HG03103 (cell line): Measurements from ENCODE around the gene TXNDC2.
"Not testable (repeated sequence)": the region's sequence is repeated elsewhere in the genome, so short reads cannot be mapped to it uniquely, and the experiment has no call there.

Experiments used
- ATAC-seq: cut with Tn5 transposase; IDR thresholded peaks from one replicate; pipeline ENCODE4 v1.9.1; 2021; ENCODE audit warnings: low read depth; ENCODE audit not compliant: unreplicated experiment

The TXNDC2 gene

DNA sequence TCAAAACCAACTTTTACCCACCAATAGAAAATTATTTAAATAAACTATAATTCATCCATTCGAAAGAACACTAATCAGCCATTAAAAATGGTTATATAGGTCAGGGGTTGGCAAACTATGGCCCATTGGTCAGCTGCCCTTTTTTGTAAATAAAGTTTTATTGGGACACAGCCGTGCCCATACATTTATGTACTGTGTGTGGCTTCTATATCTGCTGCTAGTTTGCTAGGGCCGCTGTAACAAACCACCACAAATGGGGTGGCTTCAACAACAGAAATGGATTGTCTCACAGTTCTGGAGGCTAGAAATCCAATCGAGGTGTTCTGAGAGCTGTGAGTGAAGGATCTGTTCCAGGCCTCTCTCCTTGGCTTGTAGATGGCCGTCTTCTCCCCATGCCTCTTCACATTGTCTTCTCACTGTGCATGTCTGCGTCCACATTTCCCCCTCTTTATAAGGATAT, 7.0 kb upstream of the TXNDC2 start:
- no peak for ATAC-seq

DNA sequence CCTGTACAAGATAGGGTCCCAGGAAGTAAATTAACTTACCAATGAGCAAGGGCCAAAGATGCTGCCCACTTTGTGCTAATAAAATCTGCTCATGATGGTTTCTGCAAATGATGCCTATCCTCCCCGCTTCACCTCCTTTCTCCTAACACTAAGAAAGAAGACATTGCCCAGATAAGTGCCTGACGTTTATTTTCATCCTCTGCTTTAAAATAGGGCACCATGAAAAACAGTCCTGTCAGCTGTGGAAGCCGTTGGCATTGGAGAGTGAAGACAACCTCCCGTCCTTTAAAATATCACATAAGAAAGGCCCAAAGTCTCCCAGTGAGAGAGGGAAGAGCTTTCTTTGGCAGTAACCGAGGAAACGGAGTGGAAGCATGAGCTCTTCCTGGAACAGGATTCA, 1.7 kb upstream of the TXNDC2 start:
- ATAC-seq, result no peak

DNA sequence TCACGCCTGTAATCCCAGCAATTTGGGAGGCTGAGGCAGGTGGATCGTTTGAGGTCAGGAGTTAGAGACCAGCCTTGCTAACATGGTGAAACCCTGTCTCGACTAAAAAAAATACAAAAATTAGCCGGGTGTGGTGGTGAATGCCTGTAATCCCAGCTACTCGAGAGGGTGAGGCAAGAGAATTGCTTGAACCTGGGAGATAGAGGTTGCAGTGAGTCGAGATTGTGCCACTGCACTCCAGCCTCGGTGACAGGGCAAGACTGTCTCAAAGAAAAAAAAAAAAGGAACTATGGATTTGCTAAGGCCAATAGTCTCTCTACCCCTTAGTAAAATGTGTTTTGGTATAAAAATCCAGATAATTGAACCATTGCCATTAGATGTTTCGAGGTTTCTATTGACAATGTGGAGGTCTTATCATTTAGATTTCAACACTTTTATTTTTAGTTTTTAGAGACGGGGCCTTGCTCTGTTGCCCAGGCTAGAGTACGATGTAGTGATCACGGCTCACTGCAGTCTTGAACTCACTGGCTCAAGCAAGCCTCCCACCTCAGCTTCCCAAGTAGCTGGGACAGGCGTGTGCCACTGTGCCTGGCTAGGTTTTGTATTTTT, 1.1 kb upstream of the TXNDC2 start:
- ATAC-seq, result no peak

DNA sequence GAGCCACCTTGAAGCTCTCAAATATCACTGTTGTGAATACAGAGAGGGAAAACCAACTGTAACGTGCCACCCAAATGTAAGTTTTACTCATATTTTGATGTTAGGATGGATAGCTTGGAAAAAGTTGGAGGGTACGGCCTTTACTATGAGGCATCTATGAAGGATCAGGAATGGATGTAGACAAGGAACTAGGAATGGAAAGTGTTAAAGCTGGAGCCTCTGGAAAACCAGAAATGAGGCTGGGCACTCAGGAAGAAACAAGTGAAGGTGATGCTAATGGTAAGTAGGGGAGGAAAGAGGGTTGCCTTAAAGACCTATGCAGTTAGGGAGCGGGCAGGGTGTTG, 204 bp downstream of the TXNDC2 start:
- ATAC-seq, result no peak

DNA sequence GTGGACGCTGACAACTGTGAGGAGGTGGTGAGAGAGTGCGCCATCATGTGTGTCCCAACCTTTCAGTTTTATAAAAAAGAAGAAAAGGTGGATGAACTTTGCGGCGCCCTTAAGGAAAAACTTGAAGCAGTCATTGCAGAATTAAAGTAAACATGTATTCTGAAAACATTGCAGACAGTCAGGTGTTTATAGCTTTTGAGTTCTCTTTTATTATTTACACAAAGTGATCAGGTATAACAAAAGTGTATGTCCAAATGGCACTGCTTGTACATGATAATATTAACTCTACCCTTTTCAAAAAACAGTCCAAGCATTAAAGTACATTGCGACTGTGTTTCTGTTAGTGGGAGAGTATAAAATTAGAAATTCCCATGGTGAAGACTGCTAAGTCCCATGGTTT, 2.2 kb downstream of the TXNDC2 start:
- ATAC-seq, result no peak

DNA sequence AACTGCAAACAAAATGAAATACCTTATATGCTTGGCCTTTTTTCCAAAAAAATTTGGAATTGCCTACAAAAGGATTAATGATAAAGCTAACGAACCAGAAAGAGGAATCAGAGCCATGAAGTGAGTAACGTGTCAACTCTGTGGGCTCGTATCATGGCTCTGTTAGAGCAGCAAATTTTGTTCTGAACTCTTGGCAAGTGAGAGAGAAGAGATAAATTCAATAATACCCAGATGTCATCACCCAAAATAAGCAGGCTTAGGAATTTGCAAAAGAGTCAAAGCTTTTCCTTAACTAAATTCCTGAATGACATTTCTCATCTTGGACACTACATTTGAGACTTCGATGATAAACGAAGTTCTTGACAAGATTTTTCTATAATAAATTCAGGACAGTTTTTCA, 4.4 kb downstream of the TXNDC2 start:
- no peak for ATAC-seq

DNA sequence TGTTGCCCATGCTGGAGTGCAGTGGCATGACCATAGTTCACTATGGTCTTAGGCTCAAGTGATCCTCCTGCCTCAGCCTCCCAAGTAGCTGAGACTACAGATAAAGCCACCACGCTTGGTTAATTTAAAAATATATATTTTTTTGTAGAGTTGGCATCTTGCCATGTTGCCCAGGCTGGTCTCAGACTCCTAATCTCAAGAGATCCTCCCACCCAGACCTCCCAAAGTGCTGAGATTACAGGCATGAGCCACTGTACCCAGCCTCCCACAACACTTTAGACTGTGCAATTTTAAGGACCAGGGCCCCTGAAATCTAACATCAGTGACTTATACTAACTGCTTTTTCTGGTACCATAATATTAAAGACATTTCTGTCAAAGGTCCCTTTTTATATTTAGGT, 5.2 kb downstream of the TXNDC2 start:
- ATAC-seq, result no peak

DNA sequence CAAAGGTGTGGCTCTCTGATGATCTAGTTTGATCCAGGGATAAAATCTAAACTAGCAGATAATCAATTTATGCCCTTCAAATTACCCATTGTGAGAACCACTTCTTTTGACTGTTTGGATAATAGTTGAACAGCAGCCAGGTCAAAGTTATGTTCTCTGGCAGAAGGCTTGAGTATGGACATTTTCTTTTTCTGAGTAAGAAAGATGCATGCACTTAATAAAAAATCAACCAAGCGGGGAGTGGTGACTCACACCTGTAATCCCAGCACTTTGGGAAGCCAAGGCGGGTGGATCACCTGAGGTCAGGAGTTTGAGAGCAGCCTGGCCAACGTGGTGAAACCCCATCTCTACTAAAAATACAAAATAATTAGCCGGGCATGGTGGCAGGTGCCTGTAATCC, 5.7 kb downstream of the TXNDC2 start:
- ATAC-seq, result not testable (repeated sequence)

DNA sequence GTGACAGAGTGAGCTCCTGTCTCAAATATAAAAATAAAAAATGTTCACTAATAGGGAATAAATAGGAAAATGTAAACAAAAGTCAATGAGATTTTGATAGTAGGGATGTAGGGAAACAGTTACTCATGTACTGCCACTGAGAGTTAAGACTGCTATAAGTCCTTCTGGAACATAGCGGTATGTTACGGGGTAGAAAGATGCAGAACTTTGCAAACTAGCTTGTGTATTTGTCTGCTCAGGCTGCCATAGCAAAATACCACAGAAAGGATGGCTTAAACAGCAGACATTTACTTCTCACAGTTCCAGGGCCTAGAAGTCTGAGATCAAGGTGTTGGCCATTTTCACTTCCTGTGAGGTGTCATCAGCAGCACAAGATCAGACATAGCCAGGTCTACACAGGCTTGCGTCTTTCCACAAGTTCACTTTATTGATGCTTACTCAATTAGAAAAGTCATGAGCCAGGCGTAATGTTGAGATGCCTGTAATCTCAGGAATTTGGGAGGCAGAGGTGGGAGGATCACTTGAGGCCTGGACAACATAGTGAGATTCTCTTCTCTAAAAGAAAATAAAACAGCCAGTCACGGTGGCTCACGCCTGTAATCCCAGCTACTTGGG, 8.8 kb downstream of the TXNDC2 start:
- no peak for ATAC-seq

DNA sequence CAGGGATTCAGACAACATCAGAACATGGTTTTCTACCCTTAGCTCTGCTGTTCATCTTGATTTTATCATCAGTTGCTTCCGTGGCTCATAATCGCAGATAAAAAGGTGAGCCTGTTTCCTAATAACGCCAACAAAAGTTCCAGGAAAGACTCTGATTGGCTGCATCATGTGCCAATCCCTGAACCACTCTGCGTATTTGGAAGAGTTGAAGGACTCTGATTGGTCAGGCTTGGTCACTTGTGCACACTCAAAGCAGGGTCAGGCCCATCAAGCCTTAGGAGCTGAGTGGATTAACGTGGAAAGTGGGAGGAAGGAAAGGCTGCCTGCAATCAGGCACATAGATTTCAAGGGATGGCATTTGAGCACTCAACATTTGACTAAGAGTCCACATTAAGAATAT, 11.4 kb downstream of the TXNDC2 start:
- ATAC-seq, result no peak

DNA sequence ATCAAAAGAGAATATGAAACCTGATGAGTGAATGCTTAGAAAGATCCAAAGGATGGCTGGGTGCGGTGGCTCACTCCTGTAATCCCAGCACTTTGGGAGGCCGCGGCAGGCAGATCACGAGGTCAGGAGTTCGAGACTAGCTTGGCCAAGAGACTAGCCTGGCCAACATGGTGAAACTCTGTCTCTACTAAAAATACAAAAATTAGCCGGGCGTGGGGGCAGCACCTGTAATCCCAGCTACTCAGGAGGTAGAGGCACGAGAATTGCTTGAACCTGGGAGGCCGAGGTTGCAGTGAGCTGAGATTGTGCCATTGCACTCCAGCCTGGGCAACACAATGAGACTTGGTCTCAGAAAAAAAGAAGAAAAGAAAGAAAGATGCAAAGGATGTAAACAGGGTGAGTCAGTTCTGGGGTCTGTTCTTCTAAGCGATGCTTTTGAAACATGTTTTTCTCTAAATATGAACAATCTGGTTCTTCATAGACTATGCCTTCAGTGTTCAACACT, 12.1 kb downstream of the TXNDC2 start:
- not testable (repeated sequence) for ATAC-seq

DNA sequence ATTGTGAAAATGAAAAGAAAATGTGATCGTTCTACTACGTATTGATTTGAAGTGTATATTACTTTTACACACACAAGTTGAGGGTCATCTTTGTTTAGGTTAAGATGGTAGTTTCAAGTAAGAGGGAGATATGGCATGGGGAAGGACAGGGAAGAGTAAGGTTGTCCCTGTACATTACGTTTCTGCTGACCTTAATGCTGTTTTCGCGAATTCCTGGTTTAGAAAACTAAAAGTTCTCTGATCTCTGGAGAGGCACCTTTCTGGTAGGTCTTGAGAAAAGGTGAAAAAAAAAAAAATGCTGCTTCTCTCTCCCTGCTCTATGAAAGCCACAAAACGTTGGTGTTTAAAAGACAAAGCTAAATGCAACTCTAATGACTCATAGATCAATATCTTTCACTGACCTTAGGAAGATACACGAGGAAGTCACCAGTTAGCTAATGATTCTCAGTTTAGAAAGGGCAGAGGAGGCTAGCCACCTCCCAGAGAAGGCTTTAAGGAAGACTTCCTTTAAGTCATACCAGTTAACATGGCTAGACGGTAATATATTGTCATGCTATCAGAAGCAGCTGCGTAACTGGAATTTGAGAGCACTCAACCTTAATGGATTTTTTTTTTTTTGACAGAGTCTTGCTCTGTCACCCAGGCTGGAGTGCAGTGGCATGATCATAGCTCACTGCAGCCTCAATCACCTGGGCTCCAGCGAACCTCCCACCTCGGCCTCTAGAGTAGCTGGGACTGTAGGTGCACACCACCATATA, 13.2 kb downstream of the TXNDC2 start:
- no peak for ATAC-seq

DNA sequence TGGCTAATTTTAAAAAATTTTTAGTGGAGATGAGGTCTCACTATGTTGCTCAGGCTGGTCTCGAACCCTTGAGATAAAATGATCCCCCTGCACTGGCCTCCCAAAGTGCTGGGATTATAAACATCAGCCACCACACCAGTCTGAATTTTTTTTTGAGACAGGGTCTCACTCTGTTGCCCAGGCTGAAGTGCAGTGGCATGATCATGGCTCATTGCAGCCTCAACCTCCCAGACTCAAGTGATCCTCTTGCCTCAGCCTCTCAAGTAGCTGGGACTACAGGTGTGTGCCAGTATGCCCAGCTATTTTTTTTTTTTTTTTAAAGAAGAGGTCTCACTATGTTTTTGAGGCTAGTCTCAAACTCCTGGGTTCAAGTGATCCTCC, 13.8 kb downstream of the TXNDC2 start:
- not testable (repeated sequence) for ATAC-seq

DNA sequence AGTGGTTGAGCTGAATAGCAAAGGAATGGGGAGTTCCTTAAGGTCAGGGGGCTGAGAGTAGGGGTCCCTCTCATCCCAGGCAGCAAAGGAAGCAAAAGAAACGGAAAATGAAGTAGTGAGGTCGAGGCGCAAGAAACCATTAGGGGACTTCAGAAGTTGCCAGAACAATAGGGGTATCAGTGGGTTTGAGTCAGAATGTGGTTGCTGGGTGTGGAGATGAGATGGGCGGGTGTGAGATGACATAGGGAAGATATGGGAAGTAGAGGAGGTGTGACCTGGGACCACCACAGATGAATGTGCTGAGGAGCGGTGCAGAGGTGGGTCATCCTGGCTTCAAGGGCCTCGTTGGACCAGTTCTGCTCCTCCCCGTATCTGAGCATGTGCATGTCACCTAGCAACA, 14.9 kb downstream of the TXNDC2 start:
- no peak for ATAC-seq

DNA sequence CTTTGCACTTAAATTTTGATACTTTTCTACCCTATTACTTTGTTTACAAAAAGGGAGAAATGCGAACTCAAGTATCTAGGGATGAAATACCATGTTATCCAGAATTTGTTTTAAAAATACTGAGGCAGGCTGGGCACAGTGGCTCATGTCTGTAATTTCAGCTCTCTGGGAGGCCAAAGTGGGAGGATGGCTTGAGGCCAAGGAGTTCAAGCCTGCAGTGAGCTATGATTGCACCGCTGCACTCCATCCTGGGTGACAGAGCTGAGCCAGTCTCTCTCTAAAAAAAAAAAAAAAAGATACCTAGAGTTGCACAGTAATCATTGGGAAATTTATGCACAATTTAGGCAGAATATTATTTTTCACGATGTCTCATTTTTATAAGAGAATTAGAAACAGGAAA, 15.6 kb downstream of the TXNDC2 start:
- no peak for ATAC-seq

DNA sequence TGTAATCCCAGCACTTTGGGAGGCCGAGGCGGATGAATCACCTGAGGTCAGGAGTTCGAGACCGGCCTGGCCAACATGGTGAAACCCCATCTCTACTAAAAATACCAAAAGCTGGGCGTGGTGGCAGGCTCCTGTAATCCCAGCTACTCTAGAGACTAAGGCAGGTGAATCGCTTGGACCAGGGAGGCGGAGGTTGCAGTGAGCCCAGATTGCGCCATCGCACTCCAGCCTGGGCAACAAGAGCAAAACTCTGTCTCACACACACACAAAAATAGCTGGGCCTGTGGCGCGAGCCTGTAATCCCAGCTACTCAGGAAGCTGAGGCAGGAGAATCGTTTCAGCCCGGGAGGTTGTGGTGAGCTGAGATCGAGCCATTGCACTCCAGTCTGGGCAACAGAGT, 16.5 kb downstream of the TXNDC2 start:
- ATAC-seq, result not testable (repeated sequence)

DNA sequence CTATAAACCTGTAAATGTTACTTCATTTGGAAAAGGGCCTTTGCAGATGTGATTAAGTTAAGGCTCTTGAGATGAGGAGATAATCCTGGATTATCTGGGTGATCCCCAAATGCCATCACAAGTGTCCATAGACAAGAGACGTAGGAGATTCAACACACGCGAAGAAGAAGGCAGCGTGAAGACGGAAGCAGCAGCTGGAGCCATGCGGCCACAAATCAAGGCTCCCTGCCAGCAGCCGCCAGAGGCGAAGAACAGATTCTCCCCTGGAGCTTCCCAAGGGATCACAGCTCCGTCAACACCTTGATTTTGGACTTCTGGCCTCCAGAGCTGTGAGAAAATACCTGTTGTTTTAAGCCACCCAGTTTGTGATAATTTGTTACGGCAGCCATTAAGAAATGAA, 17.1 kb downstream of the TXNDC2 start:
- no peak for ATAC-seq

DNA sequence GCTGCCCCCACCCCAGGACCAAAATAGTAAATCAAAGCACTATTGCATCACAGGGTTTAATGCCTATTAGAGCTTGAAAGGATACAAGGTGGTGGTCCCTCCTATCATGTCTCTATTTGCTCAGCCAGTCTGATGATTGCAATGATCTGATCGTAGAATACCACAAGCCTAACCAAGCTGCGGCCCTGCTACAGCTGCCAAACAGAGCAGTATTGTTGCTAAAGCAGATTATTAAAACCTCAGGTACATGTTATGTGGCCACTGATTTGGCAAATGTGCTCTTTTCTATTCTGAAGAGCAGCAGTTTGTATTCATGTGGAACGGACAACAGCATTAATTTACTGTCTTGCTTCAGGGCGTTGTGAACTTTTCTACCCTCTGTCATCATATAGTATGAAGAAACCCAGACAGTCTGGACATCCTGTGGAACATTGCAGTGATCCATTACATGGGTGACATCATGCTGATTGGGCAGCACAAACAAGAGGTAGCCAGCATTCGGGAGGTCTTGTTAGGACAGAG, 19.7 kb downstream of the TXNDC2 start:
- no peak for ATAC-seq

DNA sequence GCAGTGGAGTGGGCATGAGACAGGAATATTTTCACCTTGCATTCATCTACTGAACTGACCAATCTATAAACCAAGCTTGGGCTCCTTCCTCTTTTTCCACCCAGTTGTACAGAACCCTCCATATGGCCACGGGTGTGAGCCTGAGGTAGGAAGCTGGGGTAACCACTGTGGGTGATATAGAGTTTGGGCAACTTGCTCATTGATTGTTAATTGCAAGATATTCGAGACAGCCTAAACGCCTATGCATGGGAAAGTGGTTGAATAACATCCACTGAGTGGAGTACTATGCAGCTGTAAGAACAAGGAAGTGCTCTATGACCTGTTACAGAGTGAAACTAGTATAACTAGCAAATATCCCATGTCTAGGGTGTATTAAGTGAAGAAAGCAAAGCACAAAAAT, 20.7 kb downstream of the TXNDC2 start:
- ATAC-seq, result no peak

DNA sequence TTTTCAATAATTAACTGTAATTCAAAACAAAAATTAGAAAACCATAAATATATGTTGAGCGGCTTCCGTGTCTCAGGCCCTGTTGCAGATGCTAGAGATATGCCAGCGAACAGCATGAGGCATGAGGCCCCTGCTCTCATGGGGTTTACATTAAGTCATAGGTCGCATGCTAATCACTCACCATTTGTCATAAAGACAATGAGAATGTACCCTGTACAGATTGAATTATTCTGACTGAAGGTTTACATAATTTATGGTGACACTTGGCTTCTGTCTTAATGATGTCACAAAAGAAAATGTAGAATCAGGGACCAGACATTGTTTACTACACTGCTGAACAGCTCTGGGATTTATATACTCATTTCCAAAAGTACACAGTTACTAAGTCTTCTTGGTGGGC, 22.1 kb downstream of the TXNDC2 start:
- ATAC-seq, result no peak

DNA sequence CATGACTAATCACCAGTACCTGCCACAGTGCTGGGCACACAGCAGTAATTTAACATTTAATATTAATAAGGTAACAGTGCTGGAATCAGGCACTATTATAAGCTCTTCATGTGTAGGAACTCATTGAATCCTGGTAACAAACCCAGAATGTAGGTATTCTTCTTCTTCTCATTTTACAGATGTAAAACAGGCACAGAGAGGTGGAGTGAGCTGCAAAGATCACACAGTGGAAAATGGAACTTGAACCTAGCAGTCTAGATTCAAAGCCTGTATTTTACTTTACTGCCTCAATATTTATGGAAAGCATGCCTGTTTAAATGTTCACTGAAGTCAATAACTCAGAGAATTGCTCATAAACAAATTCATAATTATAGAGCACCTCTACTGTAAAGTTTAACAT, 24.3 kb downstream of the TXNDC2 start:
- ATAC-seq, result no peak

DNA sequence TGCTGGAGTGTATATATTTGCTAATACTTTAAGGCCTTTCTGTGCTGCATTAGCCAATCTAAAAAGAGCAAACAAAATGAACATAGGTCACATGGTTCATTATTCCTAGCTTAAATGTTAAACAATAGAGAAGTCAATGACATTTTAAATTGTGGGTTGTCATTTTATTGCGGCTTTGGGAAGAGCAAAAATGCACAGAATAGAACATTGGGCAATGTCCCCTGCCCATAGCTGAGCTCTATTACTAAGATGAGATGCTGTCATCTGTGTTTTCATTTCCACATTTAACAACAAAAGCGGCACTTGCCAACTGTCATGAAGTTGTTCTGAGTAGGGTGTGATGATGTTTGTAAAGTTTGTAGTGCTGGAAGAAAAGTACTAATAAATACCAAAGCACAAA, 24.9 kb downstream of the TXNDC2 start:
- ATAC-seq, result no peak
